Measurements from ENCODE around the gene PRDM5. TPM values are rescaled to one million over a fixed set of nuclear protein-coding genes. Genes with fewer than 3 reads are reported as not detected.

Gene PRDM5
- total and polyA plus RNA-seq, 2 of the 13 experiments (the other 11 are each of a cell fraction or from before 2014, with no cell fraction given) = not detected

- H3K79me2 ChIP-seq (ENCODE audit: insufficient read depth, low read length) = no peaks in the 10 kb centered on the region
- no peaks in the 10 kb centered on the region for H4K20me1 ChIP-seq (ENCODE audit: insufficient read depth, low read length)
- in situ Hi-C loops (cut with HindIII; ENCODE audit: extremely low pct_ligation_motif_present, low pct_unique_long_range_greater_than_20kb) (no loop called here), intact Hi-C loops (cut with micrococcal nuclease; ENCODE audit: unreplicated experiment) (no loop called here)
- TF ChIP-seq, protein P1, sequence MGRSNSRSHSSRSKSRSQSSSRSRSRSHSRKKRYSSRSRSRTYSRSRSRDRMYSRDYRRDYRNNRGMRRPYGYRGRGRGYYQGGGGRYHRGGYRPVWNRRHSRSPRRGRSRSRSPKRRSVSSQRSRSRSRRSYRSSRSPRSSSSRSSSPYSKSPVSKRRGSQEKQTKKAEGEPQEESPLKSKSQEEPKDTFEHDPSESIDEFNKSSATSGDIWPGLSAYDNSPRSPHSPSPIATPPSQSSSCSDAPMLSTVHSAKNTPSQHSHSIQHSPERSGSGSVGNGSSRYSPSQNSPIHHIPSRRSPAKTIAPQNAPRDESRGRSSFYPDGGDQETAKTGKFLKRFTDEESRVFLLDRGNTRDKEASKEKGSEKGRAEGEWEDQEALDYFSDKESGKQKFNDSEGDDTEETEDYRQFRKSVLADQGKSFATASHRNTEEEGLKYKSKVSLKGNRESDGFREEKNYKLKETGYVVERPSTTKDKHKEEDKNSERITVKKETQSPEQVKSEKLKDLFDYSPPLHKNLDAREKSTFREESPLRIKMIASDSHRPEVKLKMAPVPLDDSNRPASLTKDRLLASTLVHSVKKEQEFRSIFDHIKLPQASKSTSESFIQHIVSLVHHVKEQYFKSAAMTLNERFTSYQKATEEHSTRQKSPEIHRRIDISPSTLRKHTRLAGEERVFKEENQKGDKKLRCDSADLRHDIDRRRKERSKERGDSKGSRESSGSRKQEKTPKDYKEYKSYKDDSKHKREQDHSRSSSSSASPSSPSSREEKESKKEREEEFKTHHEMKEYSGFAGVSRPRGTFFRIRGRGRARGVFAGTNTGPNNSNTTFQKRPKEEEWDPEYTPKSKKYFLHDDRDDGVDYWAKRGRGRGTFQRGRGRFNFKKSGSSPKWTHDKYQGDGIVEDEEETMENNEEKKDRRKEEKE (IDR thresholded peaks at IDR 0.05) = no peak
- TF ChIP-seq ATRX (CRISPR knock-in tag; IDR thresholded peaks at IDR 0.05; ENCODE audit: borderline replicate concordance) = no peak
- TF ChIP-seq ZSCAN25 (CRISPR knock-in tag; IDR thresholded peaks at IDR 0.05) = no peak
- TF ChIP-seq ZNF749 (CRISPR knock-in tag; IDR thresholded peaks at IDR 0.05; ENCODE audit: borderline replicate concordance) = no peak
- TF ChIP-seq, protein P2, sequence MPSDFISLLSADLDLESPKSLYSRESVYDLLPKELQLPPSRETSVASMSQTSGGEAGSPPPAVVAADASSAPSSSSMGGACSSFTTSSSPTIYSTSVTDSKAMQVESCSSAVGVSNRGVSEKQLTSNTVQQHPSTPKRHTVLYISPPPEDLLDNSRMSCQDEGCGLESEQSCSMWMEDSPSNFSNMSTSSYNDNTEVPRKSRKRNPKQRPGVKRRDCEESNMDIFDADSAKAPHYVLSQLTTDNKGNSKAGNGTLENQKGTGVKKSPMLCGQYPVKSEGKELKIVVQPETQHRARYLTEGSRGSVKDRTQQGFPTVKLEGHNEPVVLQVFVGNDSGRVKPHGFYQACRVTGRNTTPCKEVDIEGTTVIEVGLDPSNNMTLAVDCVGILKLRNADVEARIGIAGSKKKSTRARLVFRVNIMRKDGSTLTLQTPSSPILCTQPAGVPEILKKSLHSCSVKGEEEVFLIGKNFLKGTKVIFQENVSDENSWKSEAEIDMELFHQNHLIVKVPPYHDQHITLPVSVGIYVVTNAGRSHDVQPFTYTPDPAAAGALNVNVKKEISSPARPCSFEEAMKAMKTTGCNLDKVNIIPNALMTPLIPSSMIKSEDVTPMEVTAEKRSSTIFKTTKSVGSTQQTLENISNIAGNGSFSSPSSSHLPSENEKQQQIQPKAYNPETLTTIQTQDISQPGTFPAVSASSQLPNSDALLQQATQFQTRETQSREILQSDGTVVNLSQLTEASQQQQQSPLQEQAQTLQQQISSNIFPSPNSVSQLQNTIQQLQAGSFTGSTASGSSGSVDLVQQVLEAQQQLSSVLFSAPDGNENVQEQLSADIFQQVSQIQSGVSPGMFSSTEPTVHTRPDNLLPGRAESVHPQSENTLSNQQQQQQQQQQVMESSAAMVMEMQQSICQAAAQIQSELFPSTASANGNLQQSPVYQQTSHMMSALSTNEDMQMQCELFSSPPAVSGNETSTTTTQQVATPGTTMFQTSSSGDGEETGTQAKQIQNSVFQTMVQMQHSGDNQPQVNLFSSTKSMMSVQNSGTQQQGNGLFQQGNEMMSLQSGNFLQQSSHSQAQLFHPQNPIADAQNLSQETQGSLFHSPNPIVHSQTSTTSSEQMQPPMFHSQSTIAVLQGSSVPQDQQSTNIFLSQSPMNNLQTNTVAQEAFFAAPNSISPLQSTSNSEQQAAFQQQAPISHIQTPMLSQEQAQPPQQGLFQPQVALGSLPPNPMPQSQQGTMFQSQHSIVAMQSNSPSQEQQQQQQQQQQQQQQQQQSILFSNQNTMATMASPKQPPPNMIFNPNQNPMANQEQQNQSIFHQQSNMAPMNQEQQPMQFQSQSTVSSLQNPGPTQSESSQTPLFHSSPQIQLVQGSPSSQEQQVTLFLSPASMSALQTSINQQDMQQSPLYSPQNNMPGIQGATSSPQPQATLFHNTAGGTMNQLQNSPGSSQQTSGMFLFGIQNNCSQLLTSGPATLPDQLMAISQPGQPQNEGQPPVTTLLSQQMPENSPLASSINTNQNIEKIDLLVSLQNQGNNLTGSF (CRISPR knock-in tag; IDR thresholded peaks at IDR 0.05) = no peak
- TF ChIP-seq ZNF747 (CRISPR knock-in tag; IDR thresholded peaks at IDR 0.05; ENCODE audit: borderline replicate concordance) = no peak
- no peak overlapping the region for H2AFZ ChIP-seq (ENCODE audit: low read length)
- no TSS peak for BruUV-seq (replicated peaks)
- 0% methylated on average over 1 of the region's 1 CpG for WGBS (ENCODE audit: low lambda C conversion rate)
- H3K9ac ChIP-seq (ENCODE audit: insufficient read depth, low read depth, low read length) = no peak overlapping the region
- no peak for ATAC-seq
- H3K9me3 ChIP-seq (ENCODE audit: low read length) = no peaks in the 10 kb centered on the region
- no peak for DNase-seq (ENCODE audit: low spot score)
- H3K4me2 ChIP-seq (ENCODE audit: low read depth, low read length) = no peak overlapping the region
- POLR2A ChIA-PET = no interaction called here
- no peak overlapping the region for H3K27ac ChIP-seq (ENCODE audit: extremely low read length, insufficient read depth, low read length)
- FAIRE-seq = no peak
- CTCF ChIA-PET (ENCODE audit: low intra/inter-chr PET ratio, low total read pairs) = no interaction called here
- H3K36me3 ChIP-seq (replicated peaks in 1 of 2; ENCODE audit: control insufficient read depth in 1 of 2, insufficient read depth in 2 of 2, low read length in 2 of 2) = no peaks in the 10 kb centered on the region
- H3K4me3 ChIP-seq (replicated peaks in 1 of 3; ENCODE audit: insufficient read depth in 1 of 3, low read depth in 2 of 3, low read length in 3 of 3) = no peak overlapping the region
- H3K4me1 ChIP-seq (ENCODE audit: insufficient read depth, low read length) = no peaks in the 10 kb centered on the region
- H3K27me3 ChIP-seq (ENCODE audit: control insufficient read depth in 1 of 2, insufficient read depth in 2 of 2, low read length in 2 of 2) = no peaks in the 10 kb centered on the region
These were observed 206.2 kb downstream of the PRDM5 start for GRCh38 chr4:120716346-120716745.
